NCI-H524 treated with DMSO at 0.1 percent for 48 hours (cell line): Measurements from ENCODE around the gene COL10A1.

ENCODE experiments used
- DNase-seq: peaks from one replicate; lab custom pipeline; 2025; lab: John Stamatoyannopoulos, UW

Gene COL10A1

DNA sequence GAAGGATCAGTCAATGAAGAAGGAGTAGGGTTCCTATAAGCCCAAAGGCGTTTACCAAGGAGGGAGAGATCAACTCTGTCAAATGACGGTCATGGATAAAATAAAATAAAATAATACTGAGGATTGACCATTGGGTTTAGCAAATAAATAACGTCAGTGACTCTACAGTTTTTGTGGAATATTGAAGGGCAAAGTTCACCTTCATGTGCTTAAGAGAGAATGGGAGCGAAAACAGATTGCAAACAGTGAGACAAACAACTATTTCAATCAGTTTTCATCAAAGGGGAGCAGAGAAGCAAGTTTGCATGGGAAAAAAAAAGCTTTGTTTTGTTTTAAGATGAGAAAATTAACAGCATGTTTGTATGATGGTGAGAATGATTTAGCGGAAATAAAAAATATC is 42.9 kb downstream of the COL10A1 start:
- DNase-seq = no peak

DNA sequence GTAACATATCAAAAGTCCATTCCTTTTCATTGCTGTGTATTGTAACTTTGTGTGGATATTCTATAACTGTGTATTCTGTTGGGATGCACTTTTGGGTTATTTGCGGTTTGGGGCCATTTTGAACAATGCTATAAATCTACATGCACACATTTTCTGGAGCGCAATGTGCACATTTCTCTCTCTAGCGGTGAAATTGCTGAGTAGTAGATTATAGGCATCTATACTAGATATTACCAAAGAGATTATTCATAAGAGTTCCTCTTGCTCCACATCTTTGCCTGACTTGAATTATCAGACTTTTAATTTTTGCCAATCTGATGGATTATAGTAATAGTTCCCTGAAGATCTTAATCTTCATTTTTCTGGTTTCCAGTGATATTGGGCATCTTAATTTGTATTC is 47.0 kb downstream of the COL10A1 start:
- DNase-seq = no peak

DNA sequence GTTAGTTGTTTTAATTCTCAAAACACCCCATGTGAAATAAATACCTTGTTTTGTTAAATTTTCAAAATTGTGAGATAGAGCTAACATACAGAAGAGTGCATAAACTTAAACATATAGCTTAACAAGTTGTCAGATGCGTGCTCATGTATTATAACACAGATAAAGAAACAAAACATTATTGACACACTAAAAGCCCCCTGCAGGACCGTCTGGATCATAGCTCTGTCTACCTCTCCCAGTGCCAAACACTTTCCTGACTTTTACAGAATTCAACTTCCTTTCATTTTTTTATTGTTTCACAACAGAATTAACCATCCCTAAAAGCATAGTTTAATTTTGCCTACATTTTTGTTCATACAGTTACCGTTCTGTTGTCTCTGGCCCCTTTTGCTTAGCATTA is 47.4 kb downstream of the COL10A1 start:
- DNase-seq = no peak

DNA sequence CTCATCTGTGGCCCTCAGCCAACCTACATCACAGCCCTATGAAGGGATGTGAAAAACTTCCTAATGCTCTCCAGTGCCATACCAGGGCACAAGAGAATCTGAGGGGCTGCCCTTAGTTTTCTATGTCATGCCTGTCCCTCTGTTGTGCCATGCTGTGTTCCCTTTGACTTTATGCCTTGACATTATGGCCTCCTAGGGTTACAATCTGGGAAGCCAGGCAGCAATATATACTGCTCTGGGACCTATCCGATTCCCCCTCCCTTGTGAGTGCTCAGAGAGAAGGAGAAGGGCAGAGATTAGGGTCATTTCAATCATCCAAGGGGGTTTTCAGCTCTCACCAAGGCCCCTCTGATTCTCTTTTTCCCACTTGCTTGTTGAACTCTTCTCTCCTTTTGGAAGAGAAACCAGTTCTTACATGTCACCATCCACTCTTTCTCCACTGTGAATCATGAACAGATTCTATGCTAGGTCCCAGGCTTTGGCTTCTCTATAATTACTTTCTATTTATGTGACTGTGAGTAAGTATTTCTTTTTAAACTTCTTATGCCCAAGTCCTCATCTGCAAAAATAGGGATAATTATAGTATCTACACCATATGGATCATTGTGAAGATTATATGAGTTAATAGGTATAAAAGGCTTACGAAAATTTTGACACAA is 51.1 kb downstream of the COL10A1 start:
- DNase-seq = no peak

GRCh38 chr6:116073765-116074440 is 52.0 kb downstream of the COL10A1 start:
- no peak for DNase-seq

DNA sequence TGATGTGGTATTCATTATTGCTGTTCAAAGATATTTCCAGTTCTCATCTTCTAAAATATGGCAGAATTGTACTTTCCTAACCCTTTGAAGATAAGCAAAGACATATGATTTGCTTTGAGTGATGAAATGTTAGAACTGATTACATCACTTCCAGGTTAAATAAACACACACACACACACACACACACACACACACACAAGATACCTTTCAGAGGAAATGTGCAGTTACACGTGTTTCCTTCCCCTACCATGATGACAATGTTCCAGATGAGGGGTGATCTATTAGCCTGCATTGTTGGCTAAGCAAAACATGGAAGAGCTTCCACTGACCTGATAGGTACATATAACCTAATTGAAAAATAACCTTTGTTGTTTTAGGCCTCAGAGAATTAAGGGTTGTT is 53.6 kb downstream of the COL10A1 start:
- no peak for DNase-seq

- DNase-seq = no peak
Observed at GRCh38 chr6:116070616-116071389, 55.1 kb downstream of the COL10A1 start.

DNA sequence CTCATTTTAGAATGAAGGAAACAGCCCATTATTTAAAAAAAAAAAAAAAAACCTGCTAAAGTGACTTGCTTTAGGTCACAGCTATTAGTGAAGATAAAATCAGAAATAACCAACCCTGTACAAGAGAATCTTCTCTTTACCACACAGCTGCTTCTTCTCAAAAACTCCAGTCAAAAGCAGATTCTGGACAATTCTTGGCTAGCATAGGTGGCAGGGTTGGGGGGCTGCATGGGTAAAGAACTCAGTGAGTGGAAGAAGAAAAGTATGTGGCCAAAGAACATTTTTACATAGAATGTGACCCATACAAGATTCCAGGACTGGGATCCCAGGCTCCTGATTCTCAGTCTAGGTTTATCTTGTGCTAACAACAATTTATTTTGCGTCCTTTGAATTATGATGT is 55.8 kb downstream of the COL10A1 start:
- no peak for DNase-seq
